ENCODE results near the gene FZD1. TPM values are rescaled to one million over a fixed set of nuclear protein-coding genes. Genes with fewer than 3 reads are reported as not detected.

FZD1 gene
- total RNA-seq, 1 donor from 2014 or later, result 5.1 TPM

DNA sequence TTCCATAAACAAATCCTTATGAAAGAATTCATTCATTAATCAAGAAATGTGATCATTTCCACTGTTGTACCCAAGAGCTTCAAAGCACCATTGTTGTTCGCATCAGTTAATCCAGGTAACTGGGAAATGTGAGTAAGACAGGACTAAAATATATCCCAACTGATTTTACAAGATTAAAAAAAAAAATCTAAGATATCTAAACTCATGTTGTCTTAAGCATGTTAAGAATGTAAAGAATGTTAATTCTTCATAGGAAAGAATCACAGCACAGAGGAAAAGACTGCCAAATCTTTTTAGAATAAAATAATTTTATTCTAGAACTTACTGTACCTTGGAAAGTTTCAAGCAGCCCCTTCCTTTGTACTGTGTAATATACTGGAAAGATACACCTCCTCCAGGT, 16.4 kb downstream of the FZD1 start:
- DNase-seq (ENCODE audit: low spot score), result no peak
- Histone ChIP-seq H3K27me3 (peaks cover 17% of the 10 kb centered on the region), H3K27ac (no peak overlapping the region), H3K4me1 (peaks cover 25% of the 10 kb centered on the region), H3K4me2 (peak overlapping the region; percentile 57), H4K20me1 (ENCODE audit: low read depth) (no peaks in the 10 kb centered on the region), H3K9ac (no peak overlapping the region), H2AFZ (replicated peaks) (peak overlapping the region; percentile 11), H3K79me2 (ENCODE audit: low read depth) (no peaks in the 10 kb centered on the region), H3F3A (ENCODE audit: low read depth) (no peaks in the 10 kb centered on the region), H3K4me3 (no peak overlapping the region), H3K36me3 (no peaks in the 10 kb centered on the region), H3K9me3 (ENCODE audit: low read depth) (no peaks in the 10 kb centered on the region)
- Mint-ChIP-seq H3K4me3 (no peak overlapping the region), H3K27ac (no peak overlapping the region), H3K9me3 (no peaks in the 10 kb centered on the region), H3K36me3 (no peaks in the 10 kb centered on the region), H3K4me1 (peaks cover 17% of the 10 kb centered on the region), H3K27me3 (ENCODE audit: insufficient read depth, low read depth) (no peaks in the 10 kb centered on the region)
- TF ChIP-seq EZH2phosphoT487 (IDR thresholded peaks at IDR 0.05), result no peak

- H3K4me2 ChIP-seq, result no peak overlapping the region
Measured at GRCh38 chr7:91285696-91286355, 21.6 kb downstream of the FZD1 start.

GRCh38 chr7:91286432-91286831, 22.2 kb downstream of the FZD1 start:
- H3K9me3 ChIP-seq (ENCODE audit: low read depth), result no peaks in the 10 kb centered on the region
- Mint-ChIP-seq H3K4me3 (no peak overlapping the region), H3K9me3 (no peaks in the 10 kb centered on the region), H3K36me3 (no peaks in the 10 kb centered on the region), H3K27me3 (ENCODE audit: insufficient read depth, low read depth) (peaks cover 7% of the 10 kb centered on the region), H3K4me1 (peaks cover 31% of the 10 kb centered on the region), H3K27ac (no peak overlapping the region)
- TF ChIP-seq EZH2 (IDR thresholded peaks at IDR 0.05) (no peak), EZH2phosphoT487 (IDR thresholded peaks at IDR 0.05) (no peak)
- TF ChIP-seq, protein P1, sequence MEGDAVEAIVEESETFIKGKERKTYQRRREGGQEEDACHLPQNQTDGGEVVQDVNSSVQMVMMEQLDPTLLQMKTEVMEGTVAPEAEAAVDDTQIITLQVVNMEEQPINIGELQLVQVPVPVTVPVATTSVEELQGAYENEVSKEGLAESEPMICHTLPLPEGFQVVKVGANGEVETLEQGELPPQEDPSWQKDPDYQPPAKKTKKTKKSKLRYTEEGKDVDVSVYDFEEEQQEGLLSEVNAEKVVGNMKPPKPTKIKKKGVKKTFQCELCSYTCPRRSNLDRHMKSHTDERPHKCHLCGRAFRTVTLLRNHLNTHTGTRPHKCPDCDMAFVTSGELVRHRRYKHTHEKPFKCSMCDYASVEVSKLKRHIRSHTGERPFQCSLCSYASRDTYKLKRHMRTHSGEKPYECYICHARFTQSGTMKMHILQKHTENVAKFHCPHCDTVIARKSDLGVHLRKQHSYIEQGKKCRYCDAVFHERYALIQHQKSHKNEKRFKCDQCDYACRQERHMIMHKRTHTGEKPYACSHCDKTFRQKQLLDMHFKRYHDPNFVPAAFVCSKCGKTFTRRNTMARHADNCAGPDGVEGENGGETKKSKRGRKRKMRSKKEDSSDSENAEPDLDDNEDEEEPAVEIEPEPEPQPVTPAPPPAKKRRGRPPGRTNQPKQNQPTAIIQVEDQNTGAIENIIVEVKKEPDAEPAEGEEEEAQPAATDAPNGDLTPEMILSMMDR (IDR thresholded peaks at IDR 0.05), result peak; percentile 23
- peaks cover 28% of the 10 kb centered on the region for H3K4me1 ChIP-seq
- no peak overlapping the region for H2AFZ ChIP-seq (replicated peaks)
- DNase-seq (ENCODE audit: low spot score), result peak; percentile 52
- H3K79me2 ChIP-seq (ENCODE audit: low read depth), result no peaks in the 10 kb centered on the region
- no peak overlapping the region for H3K27ac ChIP-seq
- no peaks in the 10 kb centered on the region for H3K36me3 ChIP-seq
- H3K4me3 ChIP-seq, result no peak overlapping the region
- no peaks in the 10 kb centered on the region for H3K27me3 ChIP-seq
- H4K20me1 ChIP-seq (ENCODE audit: low read depth), result no peaks in the 10 kb centered on the region
- no peak overlapping the region for H3K4me2 ChIP-seq
- H3K9ac ChIP-seq, result no peak overlapping the region
- no peaks in the 10 kb centered on the region for H3F3A ChIP-seq (ENCODE audit: low read depth)

More at GRCh38 chr7:91285696-91286355, 21.6 kb downstream of the FZD1 start:
- no peak overlapping the region for H2AFZ ChIP-seq (replicated peaks)
- DNase-seq (ENCODE audit: low spot score), result no peak
- peaks cover 29% of the 10 kb centered on the region for H3K4me1 ChIP-seq
- Mint-ChIP-seq H3K36me3 (no peaks in the 10 kb centered on the region), H3K4me1 (peaks cover 31% of the 10 kb centered on the region), H3K27me3 (ENCODE audit: insufficient read depth, low read depth) (peaks cover 7% of the 10 kb centered on the region), H3K4me3 (no peak overlapping the region), H3K27ac (no peak overlapping the region), H3K9me3 (no peaks in the 10 kb centered on the region)
- no peaks in the 10 kb centered on the region for H4K20me1 ChIP-seq (ENCODE audit: low read depth)
- no peaks in the 10 kb centered on the region for H3K79me2 ChIP-seq (ENCODE audit: low read depth)
- H3K9me3 ChIP-seq (ENCODE audit: low read depth), result no peaks in the 10 kb centered on the region
- no peaks in the 10 kb centered on the region for H3K36me3 ChIP-seq
- no peak overlapping the region for H3K4me3 ChIP-seq
- TF ChIP-seq EZH2 (IDR thresholded peaks at IDR 0.05), result no peak
- TF ChIP-seq EZH2phosphoT487 (IDR thresholded peaks at IDR 0.05), result no peak
- TF ChIP-seq, protein P1 (IDR thresholded peaks at IDR 0.05), result no peak
- no peaks in the 10 kb centered on the region for H3F3A ChIP-seq (ENCODE audit: low read depth)
- H3K27me3 ChIP-seq, result no peaks in the 10 kb centered on the region
- H3K27ac ChIP-seq, result no peak overlapping the region
- H3K9ac ChIP-seq, result no peak overlapping the region

DNA sequence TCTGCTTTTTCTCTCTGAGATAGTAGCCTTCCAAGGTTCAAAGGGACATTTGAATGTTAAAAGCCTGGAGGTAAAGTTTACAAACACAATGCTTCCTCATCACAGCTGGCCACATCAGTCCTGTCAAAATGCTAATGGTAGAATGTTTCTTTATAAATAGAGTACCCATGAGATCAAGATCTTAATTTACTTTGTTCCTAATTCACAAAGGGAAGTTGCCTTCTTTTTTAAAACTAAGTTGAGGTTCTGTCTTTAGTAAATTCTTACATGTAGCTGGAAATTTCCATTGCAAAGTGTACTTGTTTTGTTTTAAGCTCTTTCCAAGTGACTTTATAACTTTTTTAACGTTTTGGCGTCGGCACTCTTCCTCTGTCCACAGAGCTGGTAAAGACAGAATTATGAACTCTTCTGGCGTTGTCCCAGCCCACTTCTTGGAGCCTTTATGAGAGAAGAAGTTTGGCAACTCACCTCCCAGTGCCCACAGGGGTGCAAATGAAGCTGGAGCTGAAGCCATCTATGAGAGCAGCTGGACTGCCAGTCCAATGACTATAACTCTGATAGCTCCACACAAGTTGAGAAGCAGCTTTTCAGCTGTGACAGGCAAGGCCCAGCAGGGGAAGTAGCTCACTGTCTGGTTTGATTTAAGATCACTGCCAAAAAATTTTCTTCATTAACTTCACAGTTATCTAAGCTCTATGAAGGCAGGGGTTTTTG, 23.3 kb downstream of the FZD1 start:
- H3K79me2 ChIP-seq (ENCODE audit: low read depth), result no peaks in the 10 kb centered on the region
- H3K27ac Mint-ChIP-seq, result no peak overlapping the region
- peaks cover 7% of the 10 kb centered on the region for H3K27me3 Mint-ChIP-seq (ENCODE audit: insufficient read depth, low read depth)
- no peaks in the 10 kb centered on the region for H3K36me3 ChIP-seq
- peaks cover 28% of the 10 kb centered on the region for H3K4me1 ChIP-seq
- H3K36me3 Mint-ChIP-seq, result no peaks in the 10 kb centered on the region
- no peak for DNase-seq (ENCODE audit: low spot score)
- no peak overlapping the region for H3K4me3 ChIP-seq
- peaks cover 31% of the 10 kb centered on the region for H3K4me1 Mint-ChIP-seq
- H3K4me2 ChIP-seq, result no peak overlapping the region
- no peaks in the 10 kb centered on the region for H4K20me1 ChIP-seq (ENCODE audit: low read depth)
- H3K9me3 Mint-ChIP-seq, result no peaks in the 10 kb centered on the region
- H3F3A ChIP-seq (ENCODE audit: low read depth), result no peaks in the 10 kb centered on the region
- no peak overlapping the region for H2AFZ ChIP-seq (replicated peaks)
- TF ChIP-seq EZH2phosphoT487 (IDR thresholded peaks at IDR 0.05) (no peak), EZH2 (IDR thresholded peaks at IDR 0.05) (no peak)
- TF ChIP-seq, protein P1 (IDR thresholded peaks at IDR 0.05), result no peak
- no peak overlapping the region for H3K4me3 Mint-ChIP-seq
- no peak overlapping the region for H3K9ac ChIP-seq
- H3K27ac ChIP-seq, result no peak overlapping the region
- no peaks in the 10 kb centered on the region for H3K27me3 ChIP-seq
- H3K9me3 ChIP-seq (ENCODE audit: low read depth), result no peaks in the 10 kb centered on the region

Measured in neural progenitor cell (in vitro differentiated cells).